GM12874 (cell line): Measurements from ENCODE around the gene NGF.

Experiments
- CTCF ChIP-seq: IDR thresholded peaks from 2 replicates; pipeline ENCODE4 v1.5.1; 2011; ENCODE audit warnings: low read depth, mild to moderate bottlenecking, control low read depth, low read length, moderate library complexity; ENCODE audit not compliant: insufficient read depth

Gene NGF

GRCh38 chr1:115337633-115338456, at the start of gene NGF:
TSS of gene NGF (minus strand) at chr1:115338249. CDS start at chr1:115286795, 51,454 bp downstream.
- TF ChIP-seq CTCF: no peak

- TF ChIP-seq CTCF: no peak
These were observed 41.9 kb upstream of the NGF start for GRCh38 chr1:115379943-115380342.

- TF ChIP-seq CTCF: no peak
These were observed 39.4 kb upstream of the NGF start for GRCh38 chr1:115377411-115377810.

- no peak for TF ChIP-seq CTCF
These were observed 36.5 kb upstream of the NGF start for GRCh38 chr1:115374598-115374997.

- no peak for TF ChIP-seq CTCF
These were observed 35.3 kb upstream of the NGF start for GRCh38 chr1:115373305-115373704.

- no peak for TF ChIP-seq CTCF
These were observed 27.7 kb upstream of the NGF start for GRCh38 chr1:115365738-115366137.

- TF ChIP-seq CTCF: no peak
These were observed 26.7 kb upstream of the NGF start for GRCh38 chr1:115364780-115365155.
